Spleen (tissue), 7 donors: Measurements from ENCODE around the gene TFAP2C.

Experiments used
- CTCF ChIP-seq, 11 experiments: fragments of 200-600 bp in 7 of 11; fragments of 450-650 bp in 4 of 11; sonication (generic) in 4 of 11; IDR thresholded peaks in 8 of 11; conservative IDR thresholded peaks in 3 of 11; 1 replicate in 7 of 11; 2 replicates in 4 of 11; pipeline versions ENCODE4 v1.4.0 to v1.8.0; 2016 to 2021; ENCODE audit warnings: antibody characterized with exemption in 11 of 11, inconsistent platforms in 4 of 11, mild to moderate bottlenecking in 1 of 11
- POLR2A ChIP-seq, 3 donors: fragments of 450-650 bp; IDR thresholded peaks; one replicate each; pipeline ENCODE4 v1.5.1; 2017; ENCODE audit warnings: antibody characterized with exemption in 3 of 3, mild to moderate bottlenecking in 1 of 3
- POLR2AphosphoS5 ChIP-seq, 3 donors: sonication (generic); formaldehyde crosslinking; IDR thresholded peaks; one replicate each; pipeline ENCODE4 v1.5.1; 2017; ENCODE audit warnings: antibody characterized with exemption in 3 of 3
- donor health status: DM: no; HTN: no; CAD: no; lungs with moderate emphysema.
- donor health status: DM: no; HTN: no; CAD: no.
- donor health status: DM: no; HTN: no; CAD: no.

DNA sequence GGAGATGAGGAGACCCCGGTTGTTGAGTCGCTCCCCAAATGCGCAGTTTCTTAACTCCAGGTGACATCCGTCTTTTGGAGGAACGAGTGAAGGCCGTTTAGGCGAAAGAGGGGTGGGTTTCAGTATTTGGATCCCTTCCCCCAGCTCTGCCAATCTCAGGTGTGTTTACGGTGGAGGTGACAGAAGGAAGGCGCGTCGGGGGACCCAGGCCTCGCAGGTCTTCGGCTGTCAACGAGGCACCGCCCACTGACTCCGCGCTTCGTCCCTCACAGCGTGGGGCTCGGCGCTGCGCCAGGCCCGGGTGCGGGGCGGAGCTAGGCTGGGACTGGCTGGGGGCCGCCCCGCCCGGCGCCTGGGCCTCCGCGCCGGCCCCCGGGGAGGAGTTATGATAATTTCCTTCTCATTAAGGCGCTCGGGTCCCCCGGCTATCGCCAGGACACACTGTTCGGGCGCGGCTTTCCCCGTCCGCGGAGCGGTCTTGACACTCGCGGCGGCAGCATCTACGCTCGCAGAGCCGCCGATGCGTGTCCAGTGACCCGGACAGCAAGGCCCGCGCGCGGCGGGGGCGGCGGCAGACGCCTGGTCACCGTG lies at the start of gene TFAP2C:
- TF ChIP-seq POLR2A (IDR thresholded peaks at IDR 0.05), result no peak
- no peak for TF ChIP-seq CTCF (IDR thresholded peaks at IDR 0.05 in 8 of 11, conservative IDR thresholded peaks at IDR 0.05 in 3 of 11)
- TF ChIP-seq POLR2AphosphoS5 (IDR thresholded peaks at IDR 0.05), result no peak
